Measurements from ENCODE around the gene TTLL11. TPM values are rescaled to one million over a fixed set of nuclear protein-coding genes. Genes with fewer than 3 reads are reported as not detected.

Gene TTLL11
- total RNA-seq, 1 donor from 2014 or later = 6.9 TPM

DNA sequence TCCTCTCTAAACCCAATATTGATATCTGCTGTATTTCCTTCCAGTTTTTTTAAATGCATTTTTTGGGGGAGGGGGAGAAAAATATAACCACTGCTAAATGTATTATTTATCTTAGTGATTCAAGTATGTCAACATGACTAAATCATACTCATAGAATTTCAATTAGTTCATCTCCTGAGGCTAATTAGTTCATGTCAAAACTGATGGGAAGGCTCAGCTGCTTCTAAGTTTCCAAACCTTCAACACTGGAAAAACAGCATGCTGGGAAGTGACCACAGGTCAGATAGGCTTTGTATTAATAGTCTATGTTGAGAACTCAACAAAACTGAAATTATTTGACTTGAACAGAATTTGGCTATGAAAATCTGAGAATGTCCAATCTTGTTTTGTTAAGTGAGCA is 118.7 kb downstream of the TTLL11 start:
- peaks cover 2% of the 10 kb centered on the region for H3K27me3 Mint-ChIP-seq (ENCODE audit: low read depth, unreplicated experiment)
- FAIRE-seq = no peak

DNA sequence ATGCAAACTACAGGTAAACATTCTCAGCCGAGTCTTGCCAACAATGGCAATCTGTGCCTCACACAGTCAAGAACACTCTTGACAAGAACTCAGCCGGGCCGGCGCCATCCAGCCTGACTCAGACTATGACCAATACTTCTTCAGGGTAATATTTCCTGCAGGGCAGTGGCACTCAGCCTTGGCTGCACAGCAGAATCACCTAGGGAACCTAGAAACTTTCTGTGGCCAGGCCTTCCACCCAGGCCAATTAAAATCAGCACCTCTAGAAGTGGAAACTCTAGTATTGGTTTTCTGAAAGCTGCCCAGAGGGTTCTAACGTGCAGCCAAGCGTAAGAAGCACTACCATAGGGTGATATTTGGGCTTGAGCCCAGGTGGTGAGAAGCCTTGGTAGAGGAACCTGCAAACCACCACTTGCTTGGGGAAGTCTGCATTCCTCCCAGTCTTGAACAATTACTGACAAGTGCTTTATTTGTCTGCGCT is 120.6 kb downstream of the TTLL11 start:
- peak; percentile 76 for DNase-seq (ENCODE audit: low read depth)
- H3K4me3 Mint-ChIP-seq (ENCODE audit: unreplicated experiment) = no peak overlapping the region
- Histone ChIP-seq H3K4me3 (ENCODE audit: insufficient read depth, low read depth, low read length) (no peak overlapping the region), H3K27me3 (ENCODE audit: insufficient read depth, low read length) (no peaks in the 10 kb centered on the region), H3K27ac (ENCODE audit: low read depth, low read length) (no peak overlapping the region), H2AFZ (ENCODE audit: low read depth, low read length) (no peak overlapping the region), H3K9me3 (ENCODE audit: insufficient read depth, low read depth, low read length) (no peaks in the 10 kb centered on the region), H3K79me2 (ENCODE audit: insufficient read depth, low read length) (no peaks in the 10 kb centered on the region), H3K9ac (ENCODE audit: low read length) (no peak overlapping the region), H3K4me1 (ENCODE audit: insufficient read depth, low read length) (peaks cover 10% of the 10 kb centered on the region), H3K4me2 (ENCODE audit: low read length) (peak overlapping the region; percentile 26), H4K20me1 (ENCODE audit: insufficient read depth, low read length) (no peaks in the 10 kb centered on the region), H3K36me3 (ENCODE audit: insufficient read depth, low read length) (no peaks in the 10 kb centered on the region)
- peaks cover 22% of the 10 kb centered on the region for H3K4me1 Mint-ChIP-seq (ENCODE audit: low read depth, unreplicated experiment)
- peak; percentile 37 for FAIRE-seq
- peaks cover 4% of the 10 kb centered on the region for H3K27me3 Mint-ChIP-seq (ENCODE audit: low read depth, unreplicated experiment)
- no peaks in the 10 kb centered on the region for H3K36me3 Mint-ChIP-seq (ENCODE audit: low read depth, unreplicated experiment)
- peaks cover 13% of the 10 kb centered on the region for H3K9me3 Mint-ChIP-seq (ENCODE audit: unreplicated experiment)
- no peak overlapping the region for H3K27ac Mint-ChIP-seq (ENCODE audit: unreplicated experiment)
- TF ChIP-seq CTCF (IDR thresholded peaks at IDR 0.05; ENCODE audit: insufficient read depth, low read depth, low read length) (no peak), EZH2 (IDR thresholded peaks at IDR 0.05; ENCODE audit: insufficient read depth, low read length) (no peak)

More for the DNA sequence above, 118.7 kb downstream of the TTLL11 start:
- Histone ChIP-seq H2AFZ (ENCODE audit: low read depth, low read length) (no peak overlapping the region), H3K79me2 (ENCODE audit: insufficient read depth, low read length) (no peaks in the 10 kb centered on the region), H3K9me3 (ENCODE audit: insufficient read depth, low read depth, low read length) (no peaks in the 10 kb centered on the region), H3K9ac (ENCODE audit: low read length) (no peak overlapping the region), H3K4me2 (ENCODE audit: low read length) (no peak overlapping the region), H3K4me3 (ENCODE audit: insufficient read depth, low read depth, low read length) (no peak overlapping the region), H3K36me3 (ENCODE audit: insufficient read depth, low read length) (no peaks in the 10 kb centered on the region), H4K20me1 (ENCODE audit: insufficient read depth, low read length) (no peaks in the 10 kb centered on the region), H3K4me1 (ENCODE audit: insufficient read depth, low read length) (peaks cover 10% of the 10 kb centered on the region), H3K27ac (ENCODE audit: low read depth, low read length) (no peak overlapping the region), H3K27me3 (ENCODE audit: insufficient read depth, low read length) (no peaks in the 10 kb centered on the region)
- H3K4me3 Mint-ChIP-seq (ENCODE audit: unreplicated experiment) = no peak overlapping the region
- no peaks in the 10 kb centered on the region for H3K36me3 Mint-ChIP-seq (ENCODE audit: low read depth, unreplicated experiment)
- TF ChIP-seq EZH2 (IDR thresholded peaks at IDR 0.05; ENCODE audit: insufficient read depth, low read length) (no peak), CTCF (IDR thresholded peaks at IDR 0.05; ENCODE audit: insufficient read depth, low read depth, low read length) (no peak)
- peaks cover 13% of the 10 kb centered on the region for H3K9me3 Mint-ChIP-seq (ENCODE audit: unreplicated experiment)
- no peak overlapping the region for H3K27ac Mint-ChIP-seq (ENCODE audit: unreplicated experiment)
- no peak for DNase-seq (ENCODE audit: low read depth)
- H3K4me1 Mint-ChIP-seq (ENCODE audit: low read depth, unreplicated experiment) = peaks cover 22% of the 10 kb centered on the region

DNA sequence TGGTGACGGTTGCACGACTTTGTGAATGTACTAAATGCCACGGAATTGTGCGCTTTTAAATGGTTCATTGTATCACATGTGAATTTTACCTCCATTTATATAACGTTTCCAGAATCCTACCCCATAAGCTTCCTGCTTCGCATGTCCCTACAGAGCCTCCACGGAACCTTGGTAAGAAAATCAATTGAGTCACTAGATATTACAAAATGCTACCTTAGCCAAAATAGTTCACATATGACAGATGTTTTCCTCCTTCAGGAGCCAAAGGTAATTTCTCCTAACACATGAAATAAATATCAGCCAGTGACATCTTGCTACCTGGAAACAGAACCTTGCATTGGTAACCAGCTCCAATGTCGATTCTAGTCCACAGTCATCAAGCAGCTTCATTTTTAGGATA is 125.1 kb downstream of the TTLL11 start:
- Histone ChIP-seq H4K20me1 (ENCODE audit: insufficient read depth, low read length) (no peaks in the 10 kb centered on the region), H3K4me1 (ENCODE audit: insufficient read depth, low read length) (peaks cover 17% of the 10 kb centered on the region), H3K36me3 (ENCODE audit: insufficient read depth, low read length) (no peaks in the 10 kb centered on the region), H3K9me3 (ENCODE audit: insufficient read depth, low read depth, low read length) (no peaks in the 10 kb centered on the region), H3K9ac (ENCODE audit: low read length) (no peak overlapping the region), H3K27me3 (ENCODE audit: insufficient read depth, low read length) (no peaks in the 10 kb centered on the region), H3K79me2 (ENCODE audit: insufficient read depth, low read length) (no peaks in the 10 kb centered on the region), H3K27ac (ENCODE audit: low read depth, low read length) (no peak overlapping the region), H3K4me3 (ENCODE audit: insufficient read depth, low read depth, low read length) (no peak overlapping the region), H3K4me2 (ENCODE audit: low read length) (no peak overlapping the region), H2AFZ (ENCODE audit: low read depth, low read length) (no peak overlapping the region)
- Mint-ChIP-seq H3K27me3 (ENCODE audit: low read depth, unreplicated experiment) (peaks cover 9% of the 10 kb centered on the region), H3K4me1 (ENCODE audit: low read depth, unreplicated experiment) (peaks cover 9% of the 10 kb centered on the region), H3K4me3 (ENCODE audit: unreplicated experiment) (no peak overlapping the region), H3K9me3 (ENCODE audit: unreplicated experiment) (peaks cover 15% of the 10 kb centered on the region), H3K36me3 (ENCODE audit: low read depth, unreplicated experiment) (peaks cover 6% of the 10 kb centered on the region), H3K27ac (ENCODE audit: unreplicated experiment) (no peak overlapping the region)
- no peak for FAIRE-seq
- no peak for DNase-seq (ENCODE audit: low read depth)
- TF ChIP-seq CTCF (IDR thresholded peaks at IDR 0.05; ENCODE audit: insufficient read depth, low read depth, low read length) = no peak
